Activated T-helper 2 cell treated with anti-CD3 and anti-CD28 coated beads, Interferon-gamma antibody, Interleukin-2, Interleukin-4, amounts not matched to agents 10 μg/mL and 5 μg/mL and 100 μg/mL, durations not matched to agents 14 hours and 24 hours and 36 hours (primary cell): ENCODE results near the gene FANCE. TPM values are rescaled to one million over a fixed set of nuclear protein-coding genes. Genes with fewer than 3 reads are reported as not detected.

ENCODE experiments used
- DNase-seq: peaks from one replicate; pipeline ENCODE4 v3.0.0; 2021; ENCODE audit warnings: low spot score
- H3K27ac Mint-ChIP-seq: one replicate; pipeline ENCODE4 v1.8.0; 2021; ENCODE audit warnings: mixed read lengths
- H3K27me3 Mint-ChIP-seq: one replicate; pipeline ENCODE4 v1.8.0; 2021; ENCODE audit warnings: low read depth, mixed read lengths
- H3K36me3 Mint-ChIP-seq: one replicate; pipeline ENCODE4 v1.8.0; 2021; ENCODE audit warnings: low read depth, mixed read lengths
- H3K4me1 Mint-ChIP-seq: one replicate; pipeline ENCODE4 v1.8.0; 2021; ENCODE audit warnings: low read depth, mixed read lengths
- H3K4me3 Mint-ChIP-seq: one replicate; pipeline ENCODE4 v1.8.0; 2021; ENCODE audit warnings: low read depth, mild to moderate bottlenecking, moderate library complexity, mixed read lengths
- H3K9me3 Mint-ChIP-seq: one replicate; pipeline ENCODE4 v1.8.0; 2021; ENCODE audit warnings: mixed read lengths
- intact Hi-C: fragments of 100-400 bp; cut with micrococcal nuclease; formaldehyde crosslinking; loops from one replicate; pipeline ENCODE4 v1.15.1; 2023
- total RNA-seq: library from RNA; stranded (reverse); gene quantifications from 2 replicates; pipeline ENCODE4 v1.2.3, GENCODE V29; 2022

Gene FANCE
- total RNA-seq, 1 donor from 2014 or later: 20.6 TPM

DNA sequence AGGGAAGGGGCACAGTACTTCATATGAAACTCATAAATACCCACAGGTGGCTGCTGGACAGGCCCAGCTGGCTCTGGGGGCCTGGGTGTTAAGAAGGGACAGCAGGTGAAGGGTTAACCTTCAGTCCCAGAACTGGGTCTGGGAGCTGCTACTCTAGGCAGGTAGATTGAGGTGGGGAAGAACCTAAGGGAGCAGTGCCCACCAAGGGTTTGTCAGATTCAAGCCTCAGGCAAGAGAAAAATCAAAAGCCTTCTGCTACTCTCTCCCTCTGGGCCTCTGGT lies 21.7 kb downstream of the FANCE start:
- intact Hi-C loops: no loop called here
- no peaks in the 10 kb centered on the region for H3K9me3 Mint-ChIP-seq
- peak overlapping the region; percentile 42 for H3K27ac Mint-ChIP-seq
- H3K4me3 Mint-ChIP-seq: no peak overlapping the region
- H3K27me3 Mint-ChIP-seq: no peaks in the 10 kb centered on the region
- DNase-seq: no peak
- peaks cover 46% of the 10 kb centered on the region for H3K36me3 Mint-ChIP-seq
- peaks cover 18% of the 10 kb centered on the region for H3K4me1 Mint-ChIP-seq

DNA sequence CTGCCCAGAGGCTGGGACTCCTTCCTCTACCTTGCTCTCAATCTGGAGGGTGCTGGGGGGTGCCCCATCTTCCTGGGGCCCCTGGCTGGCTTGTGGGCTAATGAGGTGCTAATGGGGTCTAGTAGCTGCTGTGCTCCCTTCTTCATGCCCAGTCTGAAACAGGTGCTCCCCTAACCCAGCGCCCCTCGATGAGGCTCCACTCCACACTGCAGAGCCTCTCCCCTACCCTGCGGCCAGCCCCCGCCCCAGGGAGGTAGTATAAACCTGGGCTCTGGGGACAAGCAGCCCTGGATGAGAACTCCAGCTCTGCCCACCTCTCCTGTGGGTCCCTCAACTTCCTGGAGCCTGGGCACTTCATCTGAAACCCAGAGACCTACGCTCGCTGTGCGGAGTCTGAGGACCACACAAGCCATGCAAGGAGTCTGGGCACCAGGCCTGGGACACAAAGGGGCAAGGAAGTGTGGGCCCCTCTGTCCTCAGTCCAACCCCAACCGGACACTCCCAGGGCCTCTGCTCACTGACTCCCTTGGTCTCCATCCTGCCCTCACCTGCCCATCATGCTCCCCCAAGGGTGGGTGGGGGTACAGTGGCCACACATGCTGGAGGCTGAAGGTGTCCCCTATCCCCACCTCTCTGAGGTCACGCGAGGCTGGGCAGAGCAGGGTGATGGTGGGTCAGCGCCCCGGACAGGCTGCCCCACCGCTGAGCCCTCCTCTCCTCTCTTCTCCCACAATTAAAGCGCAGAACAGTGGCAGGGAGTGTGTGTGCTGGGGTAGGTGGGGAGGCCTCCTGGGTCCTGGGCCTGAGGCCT lies 22.2 kb downstream of the FANCE start:
- Mint-ChIP-seq H3K27me3 (no peaks in the 10 kb centered on the region), H3K9me3 (no peaks in the 10 kb centered on the region), H3K27ac (peak overlapping the region; percentile 42), H3K4me1 (peaks cover 18% of the 10 kb centered on the region), H3K36me3 (peaks cover 41% of the 10 kb centered on the region), H3K4me3 (no peak overlapping the region)
- no peak for DNase-seq
- intact Hi-C loops: no loop called here

DNA sequence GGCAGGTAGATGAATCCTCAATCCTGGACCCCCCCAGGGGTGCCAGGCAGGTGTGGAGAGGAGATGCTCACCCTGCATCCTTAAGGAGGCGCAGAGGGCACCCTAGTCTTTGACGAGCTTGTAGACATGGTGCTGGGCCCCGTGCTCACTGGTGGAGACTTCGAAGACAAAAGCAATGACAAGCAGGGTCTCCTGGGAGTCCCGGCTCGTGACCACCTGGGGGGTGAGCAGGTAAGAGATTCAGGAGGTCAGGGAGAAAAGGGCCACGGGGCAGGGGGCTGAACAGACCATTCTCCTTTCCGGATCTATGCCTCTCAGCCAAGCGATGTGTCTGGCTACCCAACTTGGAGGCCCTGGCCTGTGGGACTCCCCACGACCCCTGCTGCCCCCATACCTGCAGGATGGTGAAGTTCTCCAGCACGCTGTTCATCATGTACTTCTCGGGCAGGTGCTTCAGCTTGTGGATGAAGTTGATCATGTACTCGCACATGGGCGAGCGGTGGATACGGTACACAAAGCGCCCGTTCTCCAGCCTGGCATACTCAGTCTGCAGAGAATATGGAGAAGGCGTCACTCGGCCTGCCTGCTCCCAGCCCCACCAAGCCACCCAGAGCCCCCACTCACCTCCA lies 22.9 kb downstream of the FANCE start:
- no peak for DNase-seq
- intact Hi-C loops: no loop called here
- H3K27me3 Mint-ChIP-seq: no peaks in the 10 kb centered on the region
- H3K4me1 Mint-ChIP-seq: peaks cover 13% of the 10 kb centered on the region
- no peak overlapping the region for H3K4me3 Mint-ChIP-seq
- H3K9me3 Mint-ChIP-seq: no peaks in the 10 kb centered on the region
- no peak overlapping the region for H3K27ac Mint-ChIP-seq
- H3K36me3 Mint-ChIP-seq: peaks cover 34% of the 10 kb centered on the region

DNA sequence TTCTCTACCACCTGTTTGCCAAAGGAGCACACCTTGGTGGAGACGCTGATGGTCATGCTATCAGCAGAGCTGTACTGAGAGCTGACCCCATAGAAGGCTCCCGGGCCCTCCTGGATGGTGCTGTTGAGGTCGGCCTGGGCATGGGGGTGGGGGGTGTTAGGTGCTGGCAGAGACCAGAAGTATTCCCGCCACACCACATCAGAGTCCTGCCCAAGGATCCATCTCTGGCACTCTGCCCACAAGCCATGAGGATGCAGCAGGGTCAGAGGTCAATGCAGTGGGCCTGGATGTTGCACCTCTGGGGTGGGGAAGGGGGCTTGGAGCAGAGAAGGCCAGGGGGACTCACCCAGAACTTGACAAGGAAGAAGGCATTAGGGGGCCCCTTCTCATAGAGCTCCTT lies 23.4 kb downstream of the FANCE start:
- Mint-ChIP-seq H3K36me3 (peaks cover 28% of the 10 kb centered on the region), H3K4me3 (no peak overlapping the region), H3K9me3 (no peaks in the 10 kb centered on the region), H3K27me3 (no peaks in the 10 kb centered on the region), H3K27ac (no peak overlapping the region), H3K4me1 (peaks cover 9% of the 10 kb centered on the region)
- DNase-seq: no peak
- intact Hi-C loops: no loop called here

DNA sequence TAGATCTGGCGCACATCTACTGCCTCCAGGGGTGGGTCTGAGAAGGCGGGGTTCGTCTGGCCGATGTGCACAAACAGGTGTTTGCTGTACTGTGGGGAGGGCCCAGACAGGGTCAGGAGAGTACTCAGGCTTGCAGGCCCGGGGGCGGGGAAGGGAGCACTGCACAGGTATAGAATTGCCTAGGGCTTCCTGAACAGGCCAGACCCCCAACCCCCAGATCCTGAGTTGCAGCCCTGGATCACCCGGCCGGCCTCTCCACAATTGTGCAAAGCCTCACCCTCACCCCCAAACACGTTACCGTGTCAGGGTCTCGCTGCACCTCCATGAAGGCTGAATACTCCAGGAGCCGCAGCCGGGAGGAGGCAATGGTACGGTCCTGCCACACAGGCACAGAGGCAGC lies 23.9 kb downstream of the FANCE start:
- Mint-ChIP-seq H3K9me3 (no peaks in the 10 kb centered on the region), H3K27ac (no peak overlapping the region), H3K4me3 (no peak overlapping the region), H3K27me3 (no peaks in the 10 kb centered on the region), H3K4me1 (peaks cover 6% of the 10 kb centered on the region), H3K36me3 (peaks cover 24% of the 10 kb centered on the region)
- no peak for DNase-seq
- intact Hi-C loops: no loop called here

DNA sequence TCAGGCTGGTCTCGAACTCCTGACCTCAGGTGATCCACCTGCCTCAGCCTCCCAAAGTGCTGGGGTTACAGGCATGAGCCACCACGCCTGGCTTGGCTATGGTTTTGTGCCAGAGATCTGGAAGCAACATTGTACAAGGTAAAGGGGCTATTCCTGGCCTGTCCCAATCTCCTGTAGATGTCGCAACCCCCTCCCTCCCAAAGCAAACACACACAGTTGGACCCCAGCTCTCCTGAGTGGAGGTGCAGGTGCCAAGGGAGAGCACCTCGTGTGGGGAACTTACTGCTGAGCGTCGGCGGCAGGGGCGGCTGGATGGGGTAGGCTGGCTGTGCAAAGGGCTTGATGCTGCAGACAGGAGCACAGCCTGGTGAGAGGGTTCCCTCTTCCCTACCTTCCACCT lies 24.9 kb downstream of the FANCE start:
- Mint-ChIP-seq H3K36me3 (peaks cover 14% of the 10 kb centered on the region), H3K27ac (no peak overlapping the region), H3K4me1 (peaks cover 2% of the 10 kb centered on the region), H3K9me3 (no peaks in the 10 kb centered on the region), H3K4me3 (no peak overlapping the region), H3K27me3 (no peaks in the 10 kb centered on the region)
- intact Hi-C loops: no loop called here
- DNase-seq: no peak

DNA sequence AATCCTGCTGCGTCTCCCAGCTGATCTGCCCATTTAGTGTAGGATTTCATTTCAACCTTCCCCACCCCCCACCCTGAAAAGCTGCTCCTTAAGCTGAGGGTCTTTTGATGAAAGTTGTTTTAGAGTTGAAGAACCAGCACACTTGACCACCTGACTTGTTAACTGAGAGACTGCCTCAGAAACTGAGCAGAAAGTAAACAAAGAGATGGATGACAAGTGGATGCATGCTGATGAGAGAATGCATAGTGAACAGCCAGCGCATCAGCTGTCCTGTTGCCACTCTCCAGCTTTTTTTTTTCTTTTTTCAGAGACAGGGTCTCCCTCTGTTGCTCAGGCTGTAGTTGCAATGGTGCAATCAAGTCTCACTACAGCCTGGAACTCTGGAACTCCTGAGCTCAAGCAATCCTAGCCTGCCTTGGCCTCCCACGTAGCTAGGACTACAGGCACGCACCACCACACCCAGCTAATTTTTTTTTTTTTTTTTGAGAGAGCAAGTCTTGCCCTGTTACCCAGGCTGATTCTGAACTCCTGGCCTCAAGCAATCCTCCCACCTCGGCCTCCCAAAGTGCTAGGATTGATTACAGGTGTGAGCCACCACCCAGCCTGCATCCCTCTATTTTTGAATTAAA lies 25.5 kb downstream of the FANCE start:
- Mint-ChIP-seq H3K9me3 (no peaks in the 10 kb centered on the region), H3K27me3 (no peaks in the 10 kb centered on the region), H3K4me3 (no peak overlapping the region), H3K27ac (no peak overlapping the region), H3K4me1 (no peaks in the 10 kb centered on the region), H3K36me3 (peaks cover 9% of the 10 kb centered on the region)
- intact Hi-C loops: no loop called here
- no peak for DNase-seq

DNA sequence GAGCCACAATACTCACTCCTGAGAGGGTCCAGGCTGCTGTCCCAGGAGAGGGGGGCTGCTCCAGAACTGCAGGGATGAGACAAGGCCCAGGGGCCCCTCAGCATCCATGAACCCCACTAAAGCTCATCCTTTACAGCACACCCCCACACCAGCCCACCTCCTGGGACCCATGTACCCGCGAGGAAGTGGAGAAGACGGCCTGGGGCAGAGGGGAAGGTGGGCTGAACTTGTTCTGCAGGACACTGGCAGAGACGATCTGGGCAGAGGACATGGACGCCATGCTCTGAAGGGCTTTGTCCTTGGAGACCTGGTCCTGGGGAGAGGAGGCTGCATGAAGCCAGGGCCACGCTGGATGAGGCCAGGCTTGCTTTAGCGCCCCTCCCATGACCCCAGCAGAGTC lies 26.1 kb downstream of the FANCE start:
- no peak overlapping the region for H3K4me3 Mint-ChIP-seq
- no peak overlapping the region for H3K27ac Mint-ChIP-seq
- H3K4me1 Mint-ChIP-seq: no peaks in the 10 kb centered on the region
- no peaks in the 10 kb centered on the region for H3K9me3 Mint-ChIP-seq
- no peak for DNase-seq
- peaks cover 4% of the 10 kb centered on the region for H3K36me3 Mint-ChIP-seq
- no peaks in the 10 kb centered on the region for H3K27me3 Mint-ChIP-seq
- intact Hi-C loops: no loop called here

DNA sequence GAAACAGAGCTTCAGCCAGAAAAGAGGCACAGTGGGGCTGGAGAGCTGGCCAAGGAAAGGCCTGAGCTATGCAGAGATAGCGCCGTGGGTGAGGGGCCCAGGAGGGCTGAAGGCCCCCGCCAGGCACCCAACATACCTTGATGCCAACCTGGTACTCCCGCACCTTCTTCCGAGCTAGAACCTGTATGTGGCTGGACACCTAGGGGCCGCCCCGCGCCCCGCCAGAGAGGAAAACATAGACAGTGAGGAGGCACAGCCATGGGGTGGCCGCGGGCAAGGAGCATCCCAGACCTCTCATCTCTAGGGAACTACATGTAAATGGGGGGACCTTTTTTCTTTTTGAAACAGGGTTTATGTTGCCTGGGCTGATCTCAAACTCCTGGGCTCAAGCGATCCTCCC lies 28.0 kb downstream of the FANCE start:
- no peak for DNase-seq
- no peaks in the 10 kb centered on the region for H3K9me3 Mint-ChIP-seq
- H3K36me3 Mint-ChIP-seq: no peaks in the 10 kb centered on the region
- no peaks in the 10 kb centered on the region for H3K4me1 Mint-ChIP-seq
- intact Hi-C loops: no loop called here
- no peak overlapping the region for H3K27ac Mint-ChIP-seq
- H3K4me3 Mint-ChIP-seq: no peak overlapping the region
- H3K27me3 Mint-ChIP-seq: no peaks in the 10 kb centered on the region

DNA sequence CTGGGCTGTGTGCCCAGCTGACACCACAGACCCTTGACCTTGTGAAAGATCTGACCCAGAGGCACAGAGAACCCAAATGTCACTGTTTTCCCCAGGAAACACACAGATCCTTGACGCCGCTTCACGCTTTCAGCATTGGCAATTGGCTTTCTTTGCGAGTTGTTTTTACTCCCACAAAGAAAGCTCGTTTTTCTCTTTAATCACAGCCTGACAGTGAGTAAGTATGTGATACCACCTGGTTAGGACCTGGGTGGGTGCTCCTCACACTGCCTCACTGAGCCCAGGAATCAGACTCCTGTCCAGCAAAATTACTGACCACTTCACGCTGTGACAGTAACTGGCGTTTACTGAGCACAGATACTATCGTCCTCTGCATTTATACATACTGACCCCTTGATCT lies 29.1 kb downstream of the FANCE start:
- no peak overlapping the region for H3K27ac Mint-ChIP-seq
- H3K36me3 Mint-ChIP-seq: no peaks in the 10 kb centered on the region
- no peaks in the 10 kb centered on the region for H3K9me3 Mint-ChIP-seq
- no peaks in the 10 kb centered on the region for H3K27me3 Mint-ChIP-seq
- H3K4me1 Mint-ChIP-seq: no peaks in the 10 kb centered on the region
- no peak for DNase-seq
- H3K4me3 Mint-ChIP-seq: no peak overlapping the region
- intact Hi-C loops: no loop called here

DNA sequence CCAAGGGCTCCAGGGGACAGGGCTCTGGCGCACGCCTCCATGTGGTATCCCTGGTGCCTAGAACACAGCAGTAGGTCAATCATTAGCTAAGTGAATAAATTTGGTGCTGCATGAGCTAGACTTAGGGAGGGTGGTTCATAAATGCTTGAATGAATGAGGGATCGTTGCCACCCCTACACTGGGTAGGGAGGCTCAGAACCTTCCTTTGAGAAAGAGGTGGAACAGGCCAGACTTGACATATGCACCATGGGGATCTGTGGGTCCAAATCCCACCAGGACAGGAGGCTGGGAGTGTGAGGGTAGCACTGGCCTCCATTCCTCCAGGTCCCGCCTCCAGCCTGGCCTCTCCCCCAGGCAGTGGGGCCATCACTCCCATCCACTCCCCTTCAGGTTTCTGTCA lies 30.9 kb downstream of the FANCE start:
- Mint-ChIP-seq H3K4me3 (no peak overlapping the region), H3K27me3 (no peaks in the 10 kb centered on the region), H3K36me3 (no peaks in the 10 kb centered on the region), H3K4me1 (peaks cover 3% of the 10 kb centered on the region), H3K27ac (no peak overlapping the region), H3K9me3 (no peaks in the 10 kb centered on the region)
- intact Hi-C loops: no loop called here
- no peak for DNase-seq

DNA sequence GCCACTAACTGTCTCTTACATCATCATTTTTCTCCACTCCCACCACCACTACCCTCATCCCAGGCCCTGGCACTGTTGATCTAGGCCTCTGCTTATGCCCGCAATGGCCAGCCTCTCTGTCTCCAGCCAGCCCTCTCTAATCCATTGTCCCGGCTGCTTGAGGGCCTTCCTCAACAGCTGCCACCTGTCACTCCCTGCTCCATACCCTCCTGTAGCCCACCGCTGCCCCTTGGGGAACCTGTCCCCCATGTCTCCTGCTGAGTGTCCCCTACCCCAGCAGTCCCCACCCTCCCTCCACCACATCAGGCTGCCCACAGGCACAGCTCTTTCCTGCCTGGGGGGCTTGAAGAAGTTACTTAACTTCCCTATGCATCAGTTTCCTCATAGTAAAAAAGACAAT lies 31.4 kb downstream of the FANCE start:
- Mint-ChIP-seq H3K4me3 (no peak overlapping the region), H3K9me3 (no peaks in the 10 kb centered on the region), H3K27me3 (no peaks in the 10 kb centered on the region), H3K4me1 (peaks cover 6% of the 10 kb centered on the region), H3K36me3 (no peaks in the 10 kb centered on the region), H3K27ac (no peak overlapping the region)
- DNase-seq: no peak
- intact Hi-C loops: no loop called here

DNA sequence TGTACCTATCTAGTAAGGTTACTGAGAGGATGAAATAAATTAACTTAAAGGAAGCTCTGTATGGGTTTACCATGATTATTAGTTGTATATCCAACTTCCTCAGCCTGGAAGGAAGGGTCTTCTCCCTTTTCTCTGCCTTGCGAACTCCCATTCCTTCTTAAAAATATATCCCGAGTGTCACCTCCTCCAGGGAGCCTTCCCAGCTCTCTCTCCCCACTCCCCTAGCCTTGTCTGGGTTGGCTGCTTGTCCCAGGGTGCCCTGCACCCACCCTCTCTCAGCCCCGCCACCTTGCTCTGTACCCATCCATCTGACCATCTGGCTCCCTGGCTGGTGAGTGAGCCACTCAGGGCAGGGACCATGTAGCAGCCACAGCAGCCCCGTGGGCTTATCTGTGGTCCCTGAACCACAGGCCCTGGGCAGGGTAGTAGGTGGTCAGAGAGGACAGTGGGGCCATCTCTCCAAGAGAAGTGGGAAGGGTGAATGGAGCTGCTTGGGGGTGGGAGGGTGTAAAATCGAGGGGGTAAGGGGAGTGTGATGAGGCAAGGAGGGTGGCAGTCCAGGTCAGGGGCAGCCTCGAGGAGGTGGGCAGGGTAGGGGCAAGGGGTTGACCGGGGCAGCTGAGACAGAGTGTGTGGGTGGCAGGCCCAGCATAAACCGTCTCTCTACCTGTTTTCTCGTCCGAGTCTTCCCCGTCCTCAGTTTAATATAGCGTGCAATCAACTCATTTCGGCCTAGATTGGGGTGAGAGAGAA lies 31.9 kb downstream of the FANCE start:
- Mint-ChIP-seq H3K9me3 (no peaks in the 10 kb centered on the region), H3K27ac (no peak overlapping the region), H3K27me3 (no peaks in the 10 kb centered on the region), H3K4me1 (peaks cover 6% of the 10 kb centered on the region), H3K36me3 (no peaks in the 10 kb centered on the region), H3K4me3 (no peak overlapping the region)
- intact Hi-C loops: no loop called here
- no peak for DNase-seq
